Ammon's horn (tissue), 1 donor: Measurements from ENCODE around the gene SLC7A6.

ENCODE experiments used
- DNase-seq: peaks from one replicate; pipeline ENCODE4 v3.0.0-alpha.2; 2016; ENCODE audit warnings: low spot score

The SLC7A6 gene

GRCh38 chr16:68235108-68235886 lies 29.0 kb upstream of the SLC7A6 start:
- no peak for DNase-seq

- no peak for DNase-seq
Observed at GRCh38 chr16:68235887-68236136, 28.5 kb upstream of the SLC7A6 start, which contains the start of gene ESRP2. ESRP2 (minus strand) TSS chr16:68236127; CDS start chr16:68236045, 82 bp downstream.

GRCh38 chr16:68236137-68236825 lies 28.0 kb upstream of the SLC7A6 start:
- DNase-seq: no peak

GRCh38 chr16:68236826-68237242 lies 27.5 kb upstream of the SLC7A6 start:
- DNase-seq: no peak

GRCh38 chr16:68237243-68238028 lies 26.9 kb upstream of the SLC7A6 start:
- peak; percentile 97 for DNase-seq

GRCh38 chr16:68238029-68238345 lies 26.3 kb upstream of the SLC7A6 start:
- no peak for DNase-seq

GRCh38 chr16:68242085-68242484 lies 22.2 kb upstream of the SLC7A6 start:
- DNase-seq: no peak

GRCh38 chr16:68242926-68243858 lies 21.1 kb upstream of the SLC7A6 start:
- no peak for DNase-seq

- no peak for DNase-seq
Observed at GRCh38 chr16:68244481-68244902, 19.8 kb upstream of the SLC7A6 start.

GRCh38 chr16:68244903-68245853 lies 19.1 kb upstream of the SLC7A6 start, which contains the start of gene PLA2G15:
PLA2G15 (plus strand) TSS chr16:68245373; CDS start chr16:68245427, 54 bp downstream.
- DNase-seq: peak; percentile 97

GRCh38 chr16:68246121-68246520 lies 18.2 kb upstream of the SLC7A6 start:
- DNase-seq: no peak

- DNase-seq: no peak
Observed at GRCh38 chr16:68246666-68247065, 17.7 kb upstream of the SLC7A6 start.

- peak; percentile 73 for DNase-seq
Observed at GRCh38 chr16:68247400-68247799, 16.9 kb upstream of the SLC7A6 start.

- DNase-seq: no peak
Observed at GRCh38 chr16:68247932-68248331, 16.4 kb upstream of the SLC7A6 start.

- DNase-seq: no peak
Observed at GRCh38 chr16:68249371-68249770, 15.0 kb upstream of the SLC7A6 start.

GRCh38 chr16:68250951-68251350 lies 13.4 kb upstream of the SLC7A6 start:
- DNase-seq: no peak

GRCh38 chr16:68251832-68252231 lies 12.5 kb upstream of the SLC7A6 start:
- DNase-seq: no peak

GRCh38 chr16:68252383-68252782 lies 11.9 kb upstream of the SLC7A6 start:
- DNase-seq: no peak

- no peak for DNase-seq
Observed at GRCh38 chr16:68253721-68254120, 10.6 kb upstream of the SLC7A6 start.

GRCh38 chr16:68255712-68256111 lies 8.6 kb upstream of the SLC7A6 start:
- no peak for DNase-seq
